ENCODE data around the gene ARMC3.
"Not testable (repeated sequence)": the region's sequence is repeated elsewhere in the genome, so short reads cannot be mapped to it uniquely, and the experiment has no call there.

ARMC3 gene

DNA sequence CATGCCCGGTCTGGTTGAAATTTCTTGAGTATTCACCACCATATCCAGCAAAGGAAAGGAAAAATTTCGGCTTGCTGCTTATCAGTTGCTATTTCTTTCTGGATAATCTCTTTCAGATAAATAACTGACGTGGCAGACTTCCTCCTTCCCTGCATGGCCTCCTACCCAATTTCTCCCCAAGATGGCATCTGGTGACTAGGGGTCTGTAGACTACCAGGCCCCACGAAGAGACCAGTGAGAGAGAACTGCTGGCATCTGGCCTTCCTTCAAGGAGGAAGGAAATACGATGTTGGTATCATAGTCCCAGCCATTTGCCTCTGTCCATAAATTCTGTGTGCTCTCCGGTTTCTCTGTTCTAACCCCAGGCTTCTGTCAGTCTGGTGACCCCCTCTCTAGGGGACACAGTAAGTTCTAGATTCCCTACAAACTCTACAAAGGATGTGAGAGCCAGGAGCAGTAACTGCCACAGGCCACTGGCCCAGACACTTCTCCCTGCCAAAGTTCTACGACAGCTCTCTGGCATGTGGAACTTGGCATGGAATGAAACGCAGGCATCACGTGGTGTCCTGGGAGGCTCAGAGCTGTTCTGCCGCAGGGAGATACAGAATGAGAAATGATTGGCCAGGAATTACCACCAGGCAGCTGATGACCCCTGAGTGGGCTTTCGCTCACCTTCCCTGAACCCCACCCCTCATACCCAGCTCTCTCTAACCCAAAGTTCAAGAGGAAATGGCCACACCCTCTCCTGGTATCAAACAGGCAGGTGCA is 137.5 kb downstream of the ARMC3 start:
- no peak overlapping the region for H3K27ac ChIP-seq (ENCODE audit: low read depth, low read length, severe bottlenecking)
- H3K4me1 ChIP-seq (ENCODE audit: control insufficient read depth, insufficient read depth, low read length, poor library complexity, severe bottlenecking), result peaks cover 5% of the 10 kb centered on the region
- H3K36me3 ChIP-seq (ENCODE audit: control insufficient read depth, insufficient read depth, low read length), result no peaks in the 10 kb centered on the region
- H3K4me3 ChIP-seq (ENCODE audit: extremely low read depth, insufficient read depth, low read length, poor library complexity, severe bottlenecking), result no peak overlapping the region
- no peaks in the 10 kb centered on the region for H3K9me3 ChIP-seq (ENCODE audit: control insufficient read depth, low read length)
- WGBS, 2 experiments (ENCODE audit: insufficient coverage in 2 of 2), result 90 to 91% methylated on average over 8 to 9 of the region's 11 CpGs

GRCh38 chr10:23067337-23067736 is 139.5 kb downstream of the ARMC3 start:
- H3K9me3 ChIP-seq (ENCODE audit: control insufficient read depth, low read length), result no peaks in the 10 kb centered on the region
- H3K36me3 ChIP-seq (ENCODE audit: control insufficient read depth, insufficient read depth, low read length), result no peaks in the 10 kb centered on the region
- H3K4me3 ChIP-seq (ENCODE audit: extremely low read depth, insufficient read depth, low read length, poor library complexity, severe bottlenecking), result no peak overlapping the region
- H3K27ac ChIP-seq (ENCODE audit: low read depth, low read length, severe bottlenecking), result no peak overlapping the region
- WGBS, 2 experiments (ENCODE audit: insufficient coverage in 2 of 2), result 86 to 88% methylated on average over 6 to 9 of the region's 12 CpGs
- H3K4me1 ChIP-seq (ENCODE audit: control insufficient read depth, insufficient read depth, low read length, poor library complexity, severe bottlenecking), result peaks cover 5% of the 10 kb centered on the region

DNA sequence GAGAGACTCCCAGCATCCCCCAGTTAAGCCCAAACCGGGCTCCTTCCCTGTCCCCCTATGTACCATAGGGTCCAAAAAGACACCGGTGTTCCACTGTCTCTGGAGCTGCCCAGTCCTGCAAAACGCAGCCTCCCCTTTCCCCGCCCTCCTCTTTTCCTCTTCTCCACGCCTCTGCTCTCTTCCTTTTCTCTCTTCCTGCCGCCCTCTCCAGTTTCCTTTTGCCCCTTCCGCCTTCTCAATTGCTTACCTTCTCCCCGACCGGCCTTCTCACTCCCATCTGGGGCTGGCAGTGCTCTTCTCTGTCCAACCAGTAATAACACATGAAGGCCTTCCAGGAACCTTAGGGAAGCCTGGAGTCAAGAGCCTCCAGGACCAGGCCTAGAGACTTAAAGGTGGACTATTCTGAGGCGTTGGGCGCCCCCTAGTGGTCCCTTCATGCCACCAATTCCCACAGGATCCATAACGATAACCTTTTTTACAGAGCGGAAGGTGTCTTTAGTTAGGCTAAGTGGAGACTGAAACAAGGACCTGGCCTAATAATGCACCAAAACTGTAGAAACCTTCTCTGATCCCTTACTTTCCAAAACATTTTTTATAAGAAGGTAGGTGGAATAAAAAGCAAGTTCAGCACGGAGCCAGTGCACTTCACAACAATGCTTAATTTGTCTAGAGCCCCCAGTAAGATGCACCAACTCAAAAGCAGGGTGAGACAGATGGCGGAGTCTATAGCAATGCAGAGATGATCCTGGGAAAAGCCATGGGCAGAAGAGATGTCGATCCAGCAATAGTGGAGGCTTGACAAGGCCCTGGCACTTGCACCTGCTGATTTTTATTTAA is 140.3 kb downstream of the ARMC3 start:
- Histone ChIP-seq H3K27ac (ENCODE audit: low read depth, low read length, severe bottlenecking) (no peak overlapping the region), H3K4me1 (ENCODE audit: control insufficient read depth, insufficient read depth, low read length, poor library complexity, severe bottlenecking) (peaks cover 2% of the 10 kb centered on the region), H3K4me3 (ENCODE audit: extremely low read depth, insufficient read depth, low read length, poor library complexity, severe bottlenecking) (no peak overlapping the region), H3K9me3 (ENCODE audit: control insufficient read depth, low read length) (no peaks in the 10 kb centered on the region), H3K36me3 (ENCODE audit: control insufficient read depth, insufficient read depth, low read length) (no peaks in the 10 kb centered on the region)
- 58 to 67% methylated on average over 11 to 13 of the region's 16 CpGs for WGBS, 2 experiments (ENCODE audit: insufficient coverage in 2 of 2)

- Histone ChIP-seq H3K36me3 (ENCODE audit: control insufficient read depth, insufficient read depth, low read length) (no peaks in the 10 kb centered on the region), H3K9me3 (ENCODE audit: control insufficient read depth, low read length) (no peaks in the 10 kb centered on the region), H3K4me3 (ENCODE audit: extremely low read depth, insufficient read depth, low read length, poor library complexity, severe bottlenecking) (no peak overlapping the region), H3K27ac (ENCODE audit: low read depth, low read length, severe bottlenecking) (no peak overlapping the region), H3K4me1 (ENCODE audit: control insufficient read depth, insufficient read depth, low read length, poor library complexity, severe bottlenecking) (no peaks in the 10 kb centered on the region)
- 79 to 84% methylated on average over 5 to 10 of the region's 10 CpGs for WGBS, 2 experiments (ENCODE audit: insufficient coverage in 2 of 2)
These were observed 141.4 kb downstream of the ARMC3 start for GRCh38 chr10:23069019-23069815.

- not testable (repeated sequence) for H3K4me3 ChIP-seq (ENCODE audit: extremely low read depth, insufficient read depth, low read length, poor library complexity, severe bottlenecking); H3K27ac ChIP-seq (ENCODE audit: low read depth, low read length, severe bottlenecking); H3K36me3 ChIP-seq (ENCODE audit: control insufficient read depth, insufficient read depth, low read length); H3K4me1 ChIP-seq (ENCODE audit: control insufficient read depth, insufficient read depth, low read length, poor library complexity, severe bottlenecking); H3K9me3 ChIP-seq (ENCODE audit: control insufficient read depth, low read length)
- 87 to 89% methylated on average over 9 to 11 of the region's 12 CpGs for WGBS, 2 experiments (ENCODE audit: insufficient coverage in 2 of 2)
These were observed 142.4 kb downstream of the ARMC3 start for GRCh38 chr10:23070092-23070912.

DNA sequence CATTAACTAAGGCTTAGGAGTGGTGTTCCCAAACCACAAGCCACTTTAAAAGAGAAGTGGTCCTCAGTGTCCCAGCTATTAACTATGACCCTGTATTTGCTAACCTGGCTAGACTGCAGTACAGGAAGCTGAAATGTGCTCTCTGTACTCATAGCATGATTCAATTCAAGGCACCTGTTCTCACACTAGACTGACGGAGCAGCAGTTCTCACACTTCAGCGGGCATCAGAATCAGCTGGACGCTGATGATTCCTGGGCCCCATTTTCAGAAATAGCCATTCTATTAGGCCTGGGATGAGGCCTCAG is 143.0 kb downstream of the ARMC3 start:
- Histone ChIP-seq H3K27ac (ENCODE audit: low read depth, low read length, severe bottlenecking) (no peak overlapping the region), H3K36me3 (ENCODE audit: control insufficient read depth, insufficient read depth, low read length) (no peaks in the 10 kb centered on the region), H3K4me1 (ENCODE audit: control insufficient read depth, insufficient read depth, low read length, poor library complexity, severe bottlenecking) (no peaks in the 10 kb centered on the region), H3K9me3 (ENCODE audit: control insufficient read depth, low read length) (no peaks in the 10 kb centered on the region), H3K4me3 (ENCODE audit: extremely low read depth, insufficient read depth, low read length, poor library complexity, severe bottlenecking) (no peak overlapping the region)
- WGBS, 2 experiments (ENCODE audit: insufficient coverage in 2 of 2), result 93% methylated on average over 3 of the region's 3 CpGs

GRCh38 chr10:23072593-23072992 is 144.7 kb downstream of the ARMC3 start:
- H3K36me3 ChIP-seq (ENCODE audit: control insufficient read depth, insufficient read depth, low read length); H3K4me3 ChIP-seq (ENCODE audit: extremely low read depth, insufficient read depth, low read length, poor library complexity, severe bottlenecking); H3K9me3 ChIP-seq (ENCODE audit: control insufficient read depth, low read length); H3K4me1 ChIP-seq (ENCODE audit: control insufficient read depth, insufficient read depth, low read length, poor library complexity, severe bottlenecking); H3K27ac ChIP-seq (ENCODE audit: low read depth, low read length, severe bottlenecking): not testable (repeated sequence)
- 89 to 100% methylated on average over 2 to 3 of the region's 3 CpGs for WGBS, 2 experiments (ENCODE audit: insufficient coverage in 2 of 2)

DNA sequence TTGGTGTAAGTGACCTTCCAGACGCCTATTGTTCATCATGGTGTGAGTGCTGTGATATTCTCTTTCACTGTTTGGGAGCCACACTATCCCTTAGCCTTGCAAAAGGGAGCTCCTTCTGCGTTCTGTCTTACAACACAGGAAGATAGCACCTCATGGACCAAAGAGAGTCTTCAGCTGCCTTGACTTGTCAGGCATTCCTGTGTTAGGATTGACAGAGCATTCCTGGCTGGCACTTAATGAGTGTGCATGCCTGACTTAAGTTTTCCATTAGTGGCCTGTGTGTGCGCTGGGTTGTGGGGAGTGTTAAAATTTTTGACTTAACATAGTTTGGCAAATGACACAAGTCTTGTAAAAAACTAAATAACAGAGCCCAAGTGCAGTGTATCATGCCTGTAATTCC is 145.7 kb downstream of the ARMC3 start:
- Histone ChIP-seq H3K36me3 (ENCODE audit: control insufficient read depth, insufficient read depth, low read length) (no peaks in the 10 kb centered on the region), H3K27ac (ENCODE audit: low read depth, low read length, severe bottlenecking) (no peak overlapping the region), H3K4me3 (ENCODE audit: extremely low read depth, insufficient read depth, low read length, poor library complexity, severe bottlenecking) (no peak overlapping the region), H3K9me3 (ENCODE audit: control insufficient read depth, low read length) (no peaks in the 10 kb centered on the region), H3K4me1 (ENCODE audit: control insufficient read depth, insufficient read depth, low read length, poor library complexity, severe bottlenecking) (no peaks in the 10 kb centered on the region)
- 95 to 100% methylated on average over 1 to 2 of the region's 3 CpGs for WGBS, 2 experiments (ENCODE audit: insufficient coverage in 2 of 2)

DNA sequence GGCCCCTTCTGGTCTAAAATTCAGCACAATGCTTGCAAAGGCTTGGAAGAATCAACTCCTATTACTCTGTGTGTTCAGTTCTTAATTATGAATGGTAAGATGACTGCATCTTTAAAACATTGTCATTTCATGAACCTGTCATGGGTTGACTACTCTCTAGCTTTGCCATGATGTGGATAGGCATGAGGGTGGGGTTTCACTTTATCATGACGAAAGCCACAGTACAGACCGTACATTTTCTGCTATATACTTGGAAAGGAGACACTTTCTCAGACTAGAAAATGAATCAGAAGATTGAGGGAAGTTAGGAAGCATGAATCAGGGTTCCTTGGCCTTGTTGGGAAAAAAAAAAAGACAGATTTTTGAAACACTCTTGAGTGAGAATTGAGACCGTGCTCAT is 147.8 kb downstream of the ARMC3 start:
- Histone ChIP-seq H3K36me3 (ENCODE audit: control insufficient read depth, insufficient read depth, low read length) (no peaks in the 10 kb centered on the region), H3K4me1 (ENCODE audit: control insufficient read depth, insufficient read depth, low read length, poor library complexity, severe bottlenecking) (no peaks in the 10 kb centered on the region)
- WGBS, 2 experiments (ENCODE audit: insufficient coverage in 2 of 2), result 94 to 100% methylated on average over 1 to 2 of the region's 3 CpGs

GRCh38 chr10:23078114-23078513 is 150.3 kb downstream of the ARMC3 start:
- no peaks in the 10 kb centered on the region for H3K36me3 ChIP-seq (ENCODE audit: control insufficient read depth, insufficient read depth, low read length)
- no peak overlapping the region for H3K27ac ChIP-seq (ENCODE audit: low read depth, low read length, severe bottlenecking)
- H3K9me3 ChIP-seq (ENCODE audit: control insufficient read depth, low read length), result no peaks in the 10 kb centered on the region
- no peaks in the 10 kb centered on the region for H3K4me1 ChIP-seq (ENCODE audit: control insufficient read depth, insufficient read depth, low read length, poor library complexity, severe bottlenecking)
- 86% methylated on average over 1 of the region's 2 CpGs; no CpG with 5 or more reads in 1 of the 2 experiments for WGBS, 2 experiments (ENCODE audit: insufficient coverage in 2 of 2)
- no peak overlapping the region for H3K4me3 ChIP-seq (ENCODE audit: extremely low read depth, insufficient read depth, low read length, poor library complexity, severe bottlenecking)

More for the DNA sequence above, 147.8 kb downstream of the ARMC3 start:
- H3K9me3 ChIP-seq (ENCODE audit: control insufficient read depth, low read length), result no peaks in the 10 kb centered on the region
- no peak overlapping the region for H3K4me3 ChIP-seq (ENCODE audit: extremely low read depth, insufficient read depth, low read length, poor library complexity, severe bottlenecking)
- no peak overlapping the region for H3K27ac ChIP-seq (ENCODE audit: low read depth, low read length, severe bottlenecking)

Data from mesodermal cell (in vitro differentiated cells).